Astrocyte (in vitro differentiated cells and primary cell): Measurements from ENCODE around the gene ASB10. TPM values are rescaled to one million over a fixed set of nuclear protein-coding genes. Genes with fewer than 3 reads are reported as not detected.

Experiments
- DNase-seq: peaks from one replicate; pipeline ENCODE4 v3.0.0-alpha.2; 2010; ENCODE audit warnings: low read depth
- FAIRE-seq: peaks from 2 replicates; lab custom pipeline; 2011; peaks lifted over from hg19 to GRCh38; lab: Jason Lieb, UNC
- H2AFZ ChIP-seq: 2 replicates; pipeline ENCODE4 v1.6.0; 2012; ENCODE audit warnings: low read depth, low read length, inconsistent platforms
- H3K27ac ChIP-seq: 2 replicates; pipeline ENCODE4 v1.5.1; 2011; ENCODE audit warnings: low read depth, low read length, inconsistent platforms
- H3K27me3 ChIP-seq: 2 replicates; pipeline ENCODE4 v1.6.0; 2011; ENCODE audit warnings: low read length, inconsistent platforms; ENCODE audit not compliant: insufficient read depth
- H3K36me3 ChIP-seq: 2 replicates; pipeline ENCODE4 v1.5.1; 2011; ENCODE audit warnings: low read length, inconsistent platforms; ENCODE audit not compliant: insufficient read depth
- H3K4me1 ChIP-seq: 2 replicates; pipeline ENCODE4 v1.5.1; 2011; ENCODE audit warnings: low read length, inconsistent platforms; ENCODE audit not compliant: insufficient read depth
- H3K4me2 ChIP-seq: 2 replicates; pipeline ENCODE4 v1.6.0; 2012; ENCODE audit warnings: low read length, inconsistent platforms
- H3K4me3 ChIP-seq: 2 replicates; pipeline ENCODE4 v1.5.1; 2011; ENCODE audit warnings: low read depth, mild to moderate bottlenecking, low read length, inconsistent platforms; ENCODE audit not compliant: insufficient read depth
- H3K79me2 ChIP-seq: 2 replicates; pipeline ENCODE4 v1.6.0; 2012; ENCODE audit warnings: mild to moderate bottlenecking, low read length, inconsistent platforms; ENCODE audit not compliant: insufficient read depth
- H3K9ac ChIP-seq: 2 replicates; pipeline ENCODE4 v1.6.0; 2012; ENCODE audit warnings: mild to moderate bottlenecking, low read length, inconsistent platforms
- H3K9me3 ChIP-seq: 2 replicates; pipeline ENCODE4 v1.5.1; 2012; ENCODE audit warnings: low read depth, mild to moderate bottlenecking, low read length, inconsistent platforms; ENCODE audit not compliant: insufficient read depth
- H4K20me1 ChIP-seq: 2 replicates; pipeline ENCODE4 v1.6.0; 2012; ENCODE audit warnings: low read length, inconsistent platforms; ENCODE audit not compliant: insufficient read depth
- H3K27ac Mint-ChIP-seq: one replicate; pipeline ENCODE4 v1.8.0; 2021; ENCODE audit warnings: mild to moderate bottlenecking, mixed read lengths; ENCODE audit not compliant: unreplicated experiment
- H3K27me3 Mint-ChIP-seq: one replicate; pipeline ENCODE4 v1.8.0; 2021; ENCODE audit warnings: low read depth, mixed read lengths; ENCODE audit not compliant: unreplicated experiment
- H3K36me3 Mint-ChIP-seq: one replicate; pipeline ENCODE4 v1.8.0; 2021; ENCODE audit warnings: low read depth, mixed read lengths; ENCODE audit not compliant: unreplicated experiment
- H3K4me1 Mint-ChIP-seq: one replicate; pipeline ENCODE4 v1.8.0; 2021; ENCODE audit warnings: low read depth, mixed read lengths; ENCODE audit not compliant: unreplicated experiment
- H3K4me3 Mint-ChIP-seq: one replicate; pipeline ENCODE4 v1.8.0; 2021; ENCODE audit warnings: mild to moderate bottlenecking, moderate library complexity, mixed read lengths; ENCODE audit not compliant: unreplicated experiment
- H3K9me3 Mint-ChIP-seq: one replicate; pipeline ENCODE4 v1.8.0; 2021; ENCODE audit warnings: mild to moderate bottlenecking, mixed read lengths; ENCODE audit not compliant: unreplicated experiment
- CTCF ChIP-seq: IDR thresholded peaks from 2 replicates; pipeline ENCODE4 v1.5.1; 2011; ENCODE audit warnings: low read depth, mild to moderate bottlenecking, inconsistent platforms, low read length, moderate library complexity; ENCODE audit not compliant: insufficient read depth
- EZH2 ChIP-seq: IDR thresholded peaks from 2 replicates; pipeline ENCODE4 v1.6.1; 2012; ENCODE audit warnings: mild to moderate bottlenecking, low read length, inconsistent platforms; ENCODE audit not compliant: insufficient read depth
- total RNA-seq: library from RNA; stranded (reverse); gene quantifications from 2 replicates; pipeline ENCODE4 v1.2.1, GENCODE V29; 2021

Gene ASB10
- total RNA-seq, 1 donor from 2014 or later, result not detected

DNA sequence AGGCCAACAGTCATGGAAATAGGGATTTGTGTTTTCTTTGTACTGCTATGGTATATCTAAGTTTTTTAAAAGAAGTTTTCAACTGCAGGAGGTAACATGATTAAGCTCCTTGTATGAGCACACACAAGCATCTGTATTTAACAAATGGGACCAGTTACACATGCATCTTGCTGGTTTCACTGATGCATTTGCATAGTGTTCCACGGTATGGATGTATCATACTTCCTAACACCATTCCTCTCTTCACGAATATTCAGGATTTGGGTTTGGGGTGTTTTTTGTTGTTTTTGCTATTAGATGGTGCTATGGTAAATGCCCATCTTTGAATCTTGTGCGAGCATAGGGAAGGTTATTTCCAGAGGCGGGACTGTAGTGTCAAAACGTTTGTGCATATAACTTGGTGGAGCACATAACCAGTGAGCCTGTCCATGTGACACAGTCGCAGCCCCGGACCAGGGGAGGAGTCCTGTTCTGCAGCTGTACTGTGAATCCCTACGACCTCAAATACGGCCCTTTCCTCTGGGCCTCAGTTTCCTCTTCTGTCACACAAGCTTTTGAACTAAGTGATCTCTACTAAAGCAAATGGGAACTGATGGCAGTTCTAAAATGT is 21.3 kb upstream of the ASB10 start:
- DNase-seq, result no peak
- Histone ChIP-seq H2AFZ (no peak overlapping the region), H3K27me3 (peaks cover 5% of the 10 kb centered on the region), H3K27ac (no peak overlapping the region), H3K9ac (no peak overlapping the region), H3K79me2 (no peaks in the 10 kb centered on the region), H3K4me2 (no peak overlapping the region), H4K20me1 (peaks cover 6% of the 10 kb centered on the region), H3K4me3 (no peak overlapping the region), H3K9me3 (no peaks in the 10 kb centered on the region), H3K4me1 (no peaks in the 10 kb centered on the region), H3K36me3 (peaks cover 7% of the 10 kb centered on the region)
- Mint-ChIP-seq H3K36me3 (peaks cover 8% of the 10 kb centered on the region), H3K9me3 (no peaks in the 10 kb centered on the region), H3K4me1 (no peaks in the 10 kb centered on the region), H3K4me3 (no peak overlapping the region), H3K27me3 (peaks cover 40% of the 10 kb centered on the region), H3K27ac (peak overlapping the region; percentile 47)
- no peak for FAIRE-seq
- TF ChIP-seq CTCF (no peak), EZH2 (no peak)

- H3K9ac ChIP-seq, result no peak overlapping the region
- H4K20me1 ChIP-seq, result peaks cover 6% of the 10 kb centered on the region
- FAIRE-seq (no peak), DNase-seq (no peak)
- H3K79me2 ChIP-seq, result no peaks in the 10 kb centered on the region
- peaks cover 3% of the 10 kb centered on the region for H3K36me3 ChIP-seq
- H2AFZ ChIP-seq, result no peak overlapping the region
- H3K4me3 Mint-ChIP-seq, result no peak overlapping the region
- no peak overlapping the region for H3K27ac Mint-ChIP-seq
- H3K27me3 Mint-ChIP-seq, result peaks cover 44% of the 10 kb centered on the region
- peaks cover 8% of the 10 kb centered on the region for H3K27me3 ChIP-seq
- H3K4me2 ChIP-seq, result no peak overlapping the region
- H3K4me1 Mint-ChIP-seq, result no peaks in the 10 kb centered on the region
- H3K36me3 Mint-ChIP-seq, result peaks cover 8% of the 10 kb centered on the region
- no peaks in the 10 kb centered on the region for H3K9me3 ChIP-seq
- H3K4me3 ChIP-seq, result no peak overlapping the region
- no peak for TF ChIP-seq EZH2
- no peak for TF ChIP-seq CTCF
- H3K4me1 ChIP-seq, result no peaks in the 10 kb centered on the region
- H3K27ac ChIP-seq, result no peak overlapping the region
- no peaks in the 10 kb centered on the region for H3K9me3 Mint-ChIP-seq
Measured at GRCh38 chr7:151207804-151208203, 20.8 kb upstream of the ASB10 start.

DNA sequence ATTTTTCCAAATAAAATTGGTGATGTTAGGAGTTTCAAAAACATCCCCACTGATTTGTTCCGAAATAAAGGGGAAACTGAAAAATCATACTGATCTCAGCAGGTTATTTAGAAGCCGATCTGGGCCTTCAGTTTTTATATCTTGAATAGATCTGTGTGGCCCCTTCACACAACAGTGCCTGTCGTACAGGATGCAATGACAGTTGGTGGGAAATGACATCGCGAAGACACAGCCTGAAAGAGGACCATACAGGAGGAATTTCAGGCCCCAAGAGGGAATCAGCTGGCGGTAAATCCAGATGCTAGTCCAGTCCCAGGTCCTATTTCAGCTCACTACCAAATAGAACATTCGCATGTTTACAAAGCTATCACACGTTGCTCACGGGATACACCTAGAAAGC is 20.3 kb upstream of the ASB10 start:
- H3K27me3 Mint-ChIP-seq, result peaks cover 49% of the 10 kb centered on the region
- no peak overlapping the region for H3K4me2 ChIP-seq
- H3K36me3 ChIP-seq, result peaks cover 3% of the 10 kb centered on the region
- peaks cover 8% of the 10 kb centered on the region for H3K27me3 ChIP-seq
- no peak overlapping the region for H3K27ac Mint-ChIP-seq
- H3K4me1 ChIP-seq, result no peaks in the 10 kb centered on the region
- FAIRE-seq (no peak), DNase-seq (no peak)
- TF ChIP-seq EZH2, result no peak
- TF ChIP-seq CTCF, result no peak
- no peak overlapping the region for H3K9ac ChIP-seq
- H3K4me3 ChIP-seq, result no peak overlapping the region
- H3K4me1 Mint-ChIP-seq, result no peaks in the 10 kb centered on the region
- peaks cover 6% of the 10 kb centered on the region for H4K20me1 ChIP-seq
- no peak overlapping the region for H3K4me3 Mint-ChIP-seq
- peaks cover 8% of the 10 kb centered on the region for H3K36me3 Mint-ChIP-seq
- no peaks in the 10 kb centered on the region for H3K9me3 ChIP-seq
- H3K9me3 Mint-ChIP-seq, result no peaks in the 10 kb centered on the region
- no peak overlapping the region for H3K27ac ChIP-seq
- no peaks in the 10 kb centered on the region for H3K79me2 ChIP-seq
- no peak overlapping the region for H2AFZ ChIP-seq
